Measurements from ENCODE around the gene AURKAIP1. TPM values are rescaled to one million over a fixed set of nuclear protein-coding genes. Genes with fewer than 3 reads are reported as not detected.
A peak's percentile ranks its signal among the peaks of the same experiment; 100 is the strongest.

AURKAIP1 gene
- total and polyA plus RNA-seq, 2 of the 4 experiments (the other 2 are of a cell fraction), result 45.7 to 107 TPM

DNA sequence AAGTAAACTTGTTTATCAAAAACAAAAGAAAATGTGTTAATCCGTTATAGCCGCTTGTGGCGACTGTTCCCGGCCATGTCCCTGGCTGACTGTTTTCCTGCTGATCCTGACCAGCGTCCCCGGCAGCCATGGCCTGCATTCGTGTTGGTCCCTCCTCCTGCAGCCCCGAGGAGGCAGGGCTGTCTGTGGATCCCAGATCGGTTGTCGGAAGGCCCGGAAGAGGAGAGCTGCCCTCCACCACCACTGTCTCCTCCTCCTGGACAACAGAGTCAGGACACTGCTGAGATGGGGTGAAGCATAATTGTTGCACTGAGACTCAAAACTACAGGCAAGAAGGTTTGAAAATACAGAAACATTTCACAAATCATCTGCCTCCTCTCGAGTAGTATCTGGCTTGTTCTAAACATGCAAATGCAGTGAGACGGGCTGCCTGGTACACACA lies 13.0 kb downstream of the AURKAIP1 start:
- no peaks in the 10 kb centered on the region for H3K9me3 ChIP-seq (ENCODE audit: control insufficient read depth, insufficient read depth, low read length)
- peak overlapping the region; percentile 99 for H2BK120ac ChIP-seq (ENCODE audit: low read depth, low read length)
- dilution Hi-C loops (cut with HindIII; ENCODE audit: low sequenced_read_pairs, unreplicated experiment), result no loop called here
- peak overlapping the region; percentile 98 for H3K14ac ChIP-seq (replicated peaks; ENCODE audit: low read depth, low read length)
- TF ChIP-seq RFX5 (IDR thresholded peaks at IDR 0.05; ENCODE audit: low read depth, low read length), result no peak
- TF ChIP-seq RAD21 (IDR thresholded peaks at IDR 0.05; ENCODE audit: low read length), result peak; percentile 50; the same call in 1 of the 2 replicates
- TF ChIP-seq RCOR1 (IDR thresholded peaks at IDR 0.05; ENCODE audit: insufficient replicate concordance, low read length), result no peak
- TF ChIP-seq CTCF (conservative IDR thresholded peaks at IDR 0.05; ENCODE audit: low read depth, low read length), result peak; percentile 47
- TF ChIP-seq MAZ (IDR thresholded peaks at IDR 0.05; ENCODE audit: borderline replicate concordance, low read depth, low read length), result peak; percentile 31; the same call in 1 of the 2 replicates
- peak; percentile 41; the same call in 1 of the 2 replicates for TF ChIP-seq SMC3 (IDR thresholded peaks at IDR 0.05; ENCODE audit: low read depth, low read length)
- DNase-seq (peak; percentile 85), ATAC-seq (ENCODE audit: low read depth) (peak; percentile 42)
- no peaks in the 10 kb centered on the region for H3K36me3 ChIP-seq (ENCODE audit: control insufficient read depth, insufficient read depth, low read length)
- H3K56ac ChIP-seq (ENCODE audit: extremely low read depth, insufficient read depth, low read length), result peak overlapping the region; percentile 85
- peaks cover 15% of the 10 kb centered on the region for H3K9me1 ChIP-seq (ENCODE audit: insufficient read depth, low read length)
- peak overlapping the region; percentile 90 for H4K5ac ChIP-seq (ENCODE audit: low read depth, low read length)
- H4K20me1 ChIP-seq (ENCODE audit: insufficient read depth, low read length), result 0 out of 2 replicates have a peak, but pooled peaks cover under 1% of the 10 kb centered on the region
- in situ Hi-C loops (cut with MboI; ENCODE audit: low sequenced_read_pairs), result no loop called here
- POLR2A ChIA-PET (ENCODE audit: unreplicated experiment), result no interaction called here
- peak overlapping the region; percentile 92 for H3K18ac ChIP-seq (ENCODE audit: low read depth, low read length)
- peak overlapping the region; percentile 95; the same call in 2 of the 3 replicates for H2BK15ac ChIP-seq (ENCODE audit: low read depth, low read length)
- H3K79me1 ChIP-seq (ENCODE audit: low read depth in 1 of 2, low read length in 2 of 2), result peaks cover 4 to 22% of the 10 kb centered on the region in 2 experiments; a peak in 3 of 4 replicates
- CTCF ChIA-PET, result no interaction called here
- H3K23ac ChIP-seq (ENCODE audit: low read depth, low read length), result peak overlapping the region; percentile 55; the same call in 1 of the 2 replicates
- H4K8ac ChIP-seq (ENCODE audit: low read depth in 2 of 2, low read length in 2 of 2), result peak overlapping the region; percentile 30 to 99
- peak overlapping the region; percentile 93 for H2AFZ ChIP-seq (replicated peaks; ENCODE audit: low read length, poor library complexity)
- peak overlapping the region; percentile 80 for H3K9ac ChIP-seq (ENCODE audit: low read depth, low read length)
- peak overlapping the region; percentile 92; the same call in 1 of the 2 replicates for H2AK5ac ChIP-seq (ENCODE audit: low read depth, low read length)
- H3K4me1 ChIP-seq (ENCODE audit: control insufficient read depth, insufficient read depth, low read length), result peaks cover 31% of the 10 kb centered on the region
- no peak overlapping the region for H3K4me3 ChIP-seq (ENCODE audit: insufficient read depth, low read depth, low read length)
- peak overlapping the region; percentile 98 for H2BK5ac ChIP-seq (ENCODE audit: low read depth, low read length, poor library complexity, severe bottlenecking)
- H3K4ac ChIP-seq (ENCODE audit: low read depth, low read length), result peak overlapping the region; percentile 100
- WGBS, 2 experiments (ENCODE audit: extremely low coverage in 2 of 2, insufficient read length in 1 of 2), result 40% methylated on average over 2 of the region's 13 CpGs; no CpG with 5 or more reads in 1 of the 2 experiments
- H2BK20ac ChIP-seq (ENCODE audit: low read depth, low read length), result peak overlapping the region; percentile 99
- H3K4me2 ChIP-seq (ENCODE audit: low read depth, low read length), result peak overlapping the region; percentile 18
- intact Hi-C loops (cut with micrococcal nuclease), result no loop called here
- peak overlapping the region; percentile 94 for H2AK9ac ChIP-seq (replicated peaks; ENCODE audit: low read depth, low read length, poor library complexity)
- H3K27ac ChIP-seq (ENCODE audit: insufficient read depth, low read length), result peak overlapping the region; percentile 88
- peak overlapping the region; percentile 99 for H4K91ac ChIP-seq (ENCODE audit: insufficient read depth, low read depth, low read length)
- H3K27me3 ChIP-seq (ENCODE audit: control insufficient read depth, insufficient read depth, low read length), result no peaks in the 10 kb centered on the region
- BruUV-seq (replicated peaks), result no TSS peak
